GM19438 (cell line): ENCODE measurements around the gene KRT73.
"Not testable (repeated sequence)": the region's sequence is repeated elsewhere in the genome, so short reads cannot be mapped to it uniquely, and the experiment has no call there.

Source experiments
- ATAC-seq: cut with Tn5 transposase; IDR thresholded peaks from one replicate; pipeline ENCODE4 v1.9.1; 2021; ENCODE audit warnings: low read depth; ENCODE audit not compliant: unreplicated experiment

KRT73 gene

GRCh38 chr12:52603314-52603713 lies 15.0 kb downstream of the KRT73 start:
- no peak for ATAC-seq

- ATAC-seq = no peak
Measured at GRCh38 chr12:52602552-52602951, 15.8 kb downstream of the KRT73 start.

- ATAC-seq = no peak
Measured at GRCh38 chr12:52601671-52602070, 16.7 kb downstream of the KRT73 start.

- no peak for ATAC-seq
Measured at GRCh38 chr12:52600941-52601481, 17.3 kb downstream of the KRT73 start, which contains the start of gene KRT72. TSS of gene KRT72 (minus strand) at chr12:52601463. CDS start at chr12:52601452, 11 bp downstream.

GRCh38 chr12:52600475-52600874 lies 17.9 kb downstream of the KRT73 start:
- ATAC-seq = no peak

GRCh38 chr12:52600071-52600470 lies 18.3 kb downstream of the KRT73 start:
- no peak for ATAC-seq

- ATAC-seq = no peak
Measured at GRCh38 chr12:52598966-52599365, 19.4 kb downstream of the KRT73 start.

GRCh38 chr12:52594237-52594636 lies 24.1 kb downstream of the KRT73 start:
- not testable (repeated sequence) for ATAC-seq

GRCh38 chr12:52591521-52591920 lies 26.8 kb downstream of the KRT73 start:
- ATAC-seq = no peak

- ATAC-seq = no peak
Measured at GRCh38 chr12:52590021-52590420, 28.3 kb downstream of the KRT73 start.

GRCh38 chr12:52587563-52587962 lies 30.8 kb downstream of the KRT73 start:
- ATAC-seq = no peak

- ATAC-seq = no peak
Measured at GRCh38 chr12:52585946-52586345, 32.4 kb downstream of the KRT73 start.

- ATAC-seq = no peak
Measured at GRCh38 chr12:52585066-52585465, 33.3 kb downstream of the KRT73 start.

- ATAC-seq = no peak
Measured at GRCh38 chr12:52584156-52584682, 34.1 kb downstream of the KRT73 start.

- no peak for ATAC-seq
Measured at GRCh38 chr12:52582971-52583456, 35.3 kb downstream of the KRT73 start.

- ATAC-seq = no peak
Measured at GRCh38 chr12:52582486-52582885, 35.9 kb downstream of the KRT73 start.

GRCh38 chr12:52581481-52581880 lies 36.9 kb downstream of the KRT73 start:
- no peak for ATAC-seq

GRCh38 chr12:52581066-52581465 lies 37.3 kb downstream of the KRT73 start:
- ATAC-seq = no peak

GRCh38 chr12:52580496-52580895 lies 37.9 kb downstream of the KRT73 start:
- ATAC-seq = no peak

GRCh38 chr12:52579468-52580465 lies 38.6 kb downstream of the KRT73 start:
- ATAC-seq = no peak

- ATAC-seq = no peak
Measured at GRCh38 chr12:52578469-52578868, 39.9 kb downstream of the KRT73 start.
